Activated CD8-positive, alpha-beta memory T cell treated with anti-CD3 and anti-CD28 coated beads for 4 hours (primary cell): Measurements from ENCODE around the gene COQ9.
"Not testable (repeated sequence)": the region's sequence is repeated elsewhere in the genome, so short reads cannot be mapped to it uniquely, and the experiment has no call there.

Experiments used
- DNase-seq, 2 donors: peaks; one replicate each; pipeline ENCODE4 v3.0.0-alpha.2; 2020; ENCODE audit warnings: low read depth in 2 of 2

COQ9 gene, protein sequence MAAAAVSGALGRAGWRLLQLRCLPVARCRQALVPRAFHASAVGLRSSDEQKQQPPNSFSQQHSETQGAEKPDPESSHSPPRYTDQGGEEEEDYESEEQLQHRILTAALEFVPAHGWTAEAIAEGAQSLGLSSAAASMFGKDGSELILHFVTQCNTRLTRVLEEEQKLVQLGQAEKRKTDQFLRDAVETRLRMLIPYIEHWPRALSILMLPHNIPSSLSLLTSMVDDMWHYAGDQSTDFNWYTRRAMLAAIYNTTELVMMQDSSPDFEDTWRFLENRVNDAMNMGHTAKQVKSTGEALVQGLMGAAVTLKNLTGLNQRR

DNA sequence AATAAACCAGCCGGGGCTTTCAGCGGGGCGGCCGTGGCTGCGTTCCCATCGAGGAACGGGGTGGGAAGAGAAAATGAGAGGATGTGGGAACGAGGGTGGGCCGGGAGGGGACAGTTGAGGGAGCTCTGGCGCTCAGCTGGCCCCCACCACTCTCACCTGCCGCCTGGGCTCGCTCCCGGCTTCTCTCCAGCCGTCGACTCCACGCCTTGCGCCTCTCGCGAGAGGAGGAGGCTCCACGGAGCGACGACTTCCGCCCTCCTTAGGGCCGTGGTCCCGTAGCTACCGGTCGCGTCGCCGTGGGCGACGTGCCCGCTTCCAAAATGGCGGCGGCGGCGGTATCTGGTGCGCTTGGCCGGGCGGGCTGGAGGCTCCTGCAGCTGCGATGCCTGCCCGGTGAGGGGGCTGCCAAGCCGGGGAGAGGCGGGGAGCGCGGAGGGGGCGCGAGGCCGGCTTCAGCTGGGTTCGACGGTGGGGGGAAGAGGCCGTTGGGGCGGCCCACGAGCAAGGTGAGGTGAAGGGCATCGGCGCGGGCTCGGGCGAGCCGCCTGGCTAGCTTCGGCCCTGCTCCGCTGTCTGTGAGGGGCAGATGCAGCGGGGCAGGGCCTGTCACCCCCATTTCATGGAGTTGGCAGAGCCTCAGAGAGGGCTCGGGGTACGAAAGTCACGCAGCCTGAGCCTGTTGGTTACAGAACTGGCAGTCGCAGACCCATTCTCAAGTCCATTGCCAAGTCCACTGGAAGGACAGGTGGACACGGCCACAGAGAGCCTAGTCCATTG lies at the start of gene COQ9, which contains the start of gene CIAPIN1:
COQ9 (plus strand) TSS at position 294 of the 777 bp plus-strand sequence; CDS start at position 321, 27 bp downstream.
CIAPIN1 (minus strand) TSS at position 200 of the 777 bp plus-strand sequence. CDS start 6,457 bp downstream, outside the sequence.
- DNase-seq = peak; percentile 82 to 84

DNA sequence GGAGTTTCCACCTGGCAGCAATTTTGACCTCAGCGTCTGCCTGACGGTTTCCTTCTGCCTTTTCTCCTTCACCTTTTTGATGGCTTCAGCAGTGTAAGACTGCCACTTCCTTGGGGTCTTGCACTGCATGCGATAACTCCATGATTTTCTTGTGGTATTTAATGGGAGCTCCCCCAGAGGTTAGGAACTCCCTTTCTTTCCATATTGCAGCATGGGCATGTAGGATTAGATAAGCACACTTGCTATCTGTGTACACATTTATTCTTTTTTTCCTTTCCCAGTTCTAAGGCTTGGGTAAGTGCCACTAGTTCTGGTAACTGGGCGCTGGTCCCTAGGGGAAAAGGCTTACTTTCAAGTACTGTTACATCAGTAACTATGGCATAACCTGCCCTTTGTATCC lies 49.8 kb upstream of the COQ9 start:
- not testable (repeated sequence) for DNase-seq

DNA sequence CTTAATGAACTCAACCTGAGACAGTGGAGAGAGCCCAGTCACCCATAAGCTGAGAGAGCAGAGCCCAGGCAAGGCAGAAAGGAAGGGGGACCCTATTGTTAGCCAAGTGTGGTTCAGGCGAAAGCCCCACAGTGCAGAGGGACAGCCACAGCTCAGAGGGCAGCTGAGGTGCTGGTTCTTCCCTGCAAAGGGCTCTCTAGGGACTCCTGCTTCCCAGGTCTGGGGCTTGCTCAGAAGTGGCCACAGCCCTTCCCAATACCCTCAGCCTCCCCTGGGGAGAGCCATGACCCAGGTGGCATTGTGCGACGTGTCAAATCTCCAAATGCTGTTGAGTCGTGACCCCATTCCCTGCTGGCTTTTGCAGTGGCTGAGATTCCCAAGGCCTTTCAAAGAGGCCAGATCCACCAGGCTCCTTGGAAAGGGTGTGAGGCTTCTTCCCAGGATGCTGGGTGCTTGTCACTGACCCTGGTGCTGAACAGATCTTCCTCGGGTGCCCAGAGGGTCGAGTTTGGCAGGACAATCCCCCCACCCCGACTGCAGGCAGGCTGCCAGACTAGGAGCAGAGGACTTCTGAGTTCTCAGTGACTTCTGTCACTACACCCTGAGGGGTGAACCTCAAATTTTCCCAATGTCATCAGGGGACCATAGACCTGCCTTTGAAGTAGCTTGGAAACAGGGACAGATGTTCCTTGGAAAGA lies 45.2 kb upstream of the COQ9 start:
- no peak for DNase-seq

DNA sequence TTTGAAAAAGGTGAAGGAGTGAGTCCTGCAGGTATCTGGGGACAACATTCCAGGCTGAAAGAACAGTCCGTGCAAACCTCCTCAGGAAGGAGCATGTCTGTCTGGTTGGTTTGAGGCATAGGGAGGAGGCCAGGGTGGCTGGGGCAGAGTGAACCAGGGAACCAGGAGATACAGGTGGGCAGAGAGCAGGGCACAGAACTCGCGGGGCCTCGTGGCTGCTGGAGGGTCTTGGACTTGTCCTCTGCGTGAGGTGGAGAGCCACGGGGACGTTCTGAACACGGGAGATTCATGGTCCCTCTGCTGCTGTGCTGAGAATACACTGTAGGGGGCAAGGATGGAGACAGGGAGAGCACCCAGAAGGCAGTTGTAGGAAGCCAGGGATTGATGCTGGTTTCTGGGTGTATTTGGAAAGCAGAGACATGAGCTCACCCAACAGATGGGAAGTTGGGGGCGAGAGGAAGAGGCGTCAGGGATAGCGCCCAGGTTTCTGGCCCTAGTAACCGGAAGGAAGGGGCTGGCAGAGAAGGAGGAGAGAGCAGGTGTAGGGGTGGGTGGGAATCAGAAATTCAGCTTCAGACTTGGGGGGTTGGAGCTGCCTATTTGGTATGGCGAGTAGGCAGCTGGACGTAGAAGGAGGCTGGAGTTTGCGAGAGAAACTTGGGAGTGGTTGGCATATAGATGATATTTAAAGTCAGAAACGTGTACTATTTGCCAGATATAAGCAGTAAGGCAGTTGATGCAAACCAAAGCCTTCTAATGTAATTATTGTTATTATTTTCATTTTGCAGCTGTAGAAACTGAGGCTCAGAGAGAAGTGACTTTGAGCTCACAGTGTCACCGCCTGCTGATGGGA lies 43.1 kb upstream of the COQ9 start, which contains the start of gene CCL17:
CCL17 (plus strand) TSS at position 803 of the 853 bp plus-strand sequence. CDS start 9,166 bp downstream, outside the sequence.
- DNase-seq = no peak

DNA sequence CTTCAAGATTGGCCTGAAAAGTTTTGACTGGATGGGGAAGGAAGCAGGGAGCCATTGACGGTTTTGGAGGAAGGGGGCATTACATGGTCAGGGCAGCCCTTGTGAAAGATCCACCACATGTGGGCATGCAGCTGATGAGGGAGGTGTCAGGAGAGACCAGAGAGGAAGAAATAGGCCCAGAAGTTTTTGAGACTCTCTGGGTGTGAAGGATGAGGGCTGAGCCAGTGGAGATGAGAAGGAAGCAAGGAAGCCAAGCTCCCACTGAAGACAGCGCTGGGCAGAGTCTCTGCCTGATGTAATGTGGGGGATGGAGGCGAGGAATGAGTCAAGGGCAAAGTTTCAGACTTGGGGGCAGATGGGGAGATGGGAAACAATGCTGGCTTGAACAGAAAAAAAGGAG lies 42.2 kb upstream of the COQ9 start:
- no peak for DNase-seq

DNA sequence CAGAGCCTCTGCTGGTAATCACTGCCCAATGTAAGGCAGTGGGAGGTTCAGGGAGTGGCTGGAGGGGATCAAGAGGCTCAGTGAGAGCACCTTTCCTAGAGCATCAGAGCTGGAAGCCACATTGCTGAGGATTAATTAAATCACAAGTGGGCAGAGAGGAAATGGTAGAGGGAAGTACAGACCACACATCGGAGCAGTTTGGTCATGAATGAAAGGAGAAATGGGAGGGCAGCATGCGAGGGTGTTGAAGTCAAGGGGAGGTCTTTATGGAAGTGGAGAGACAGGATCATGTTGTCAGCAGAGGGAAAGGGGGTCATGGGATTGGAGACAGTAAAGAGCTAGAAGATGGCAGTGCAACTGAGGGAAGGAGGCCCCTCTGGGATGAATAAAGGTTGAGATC lies 40.4 kb upstream of the COQ9 start:
- DNase-seq = no peak

DNA sequence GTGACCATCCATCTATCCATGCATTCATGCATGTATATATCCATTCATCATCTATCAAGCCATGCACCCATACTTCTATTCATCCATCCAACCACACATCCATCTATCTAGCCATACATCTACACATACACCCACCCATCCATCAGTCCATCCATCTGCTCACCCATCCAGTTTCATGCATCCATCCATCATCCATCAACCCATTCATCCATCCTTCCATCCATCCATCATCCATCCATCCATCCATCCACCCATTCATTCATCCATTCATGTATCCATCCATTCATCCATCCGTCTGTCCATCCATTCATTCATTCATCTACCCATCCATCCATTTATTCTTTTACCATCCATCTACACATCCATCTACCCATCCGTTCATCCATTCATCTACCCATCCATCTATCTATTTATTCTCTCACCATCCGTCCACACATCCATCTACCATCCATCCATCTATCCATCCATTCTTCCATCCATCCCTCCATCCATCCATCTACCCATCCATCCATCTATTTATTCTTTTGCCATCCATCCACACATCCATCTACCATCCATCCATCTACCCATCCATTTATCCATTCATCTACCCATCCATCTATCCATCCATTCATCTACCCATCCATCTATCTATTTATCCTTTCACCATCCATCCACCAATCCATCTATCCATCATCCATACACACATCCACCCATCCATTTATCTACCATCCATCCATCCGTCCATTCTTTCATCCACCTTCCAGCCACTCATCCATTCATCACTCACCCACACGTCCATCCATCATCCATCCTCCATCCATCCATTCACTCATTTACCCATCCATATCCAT lies 39.5 kb upstream of the COQ9 start:
- DNase-seq = no peak

DNA sequence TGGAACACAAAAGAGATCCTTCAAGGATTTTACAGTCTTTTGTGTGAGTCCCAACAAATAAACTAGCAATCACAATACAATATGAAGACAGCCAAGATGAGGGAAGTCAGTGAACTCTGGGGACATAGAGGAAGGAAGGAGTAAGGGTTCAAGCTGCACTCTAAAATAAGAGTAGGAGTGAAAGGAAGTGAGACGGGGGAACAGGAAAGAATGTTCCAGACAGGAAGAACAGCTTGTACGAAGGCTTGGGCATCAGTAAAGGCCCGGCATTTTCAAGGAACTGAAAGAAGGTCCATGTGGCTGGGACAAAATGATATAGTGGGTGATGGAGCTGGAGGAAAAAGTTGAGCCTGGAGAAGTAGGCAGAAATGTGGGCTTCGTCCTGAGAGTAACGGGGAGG lies 38.2 kb upstream of the COQ9 start:
- no peak for DNase-seq

DNA sequence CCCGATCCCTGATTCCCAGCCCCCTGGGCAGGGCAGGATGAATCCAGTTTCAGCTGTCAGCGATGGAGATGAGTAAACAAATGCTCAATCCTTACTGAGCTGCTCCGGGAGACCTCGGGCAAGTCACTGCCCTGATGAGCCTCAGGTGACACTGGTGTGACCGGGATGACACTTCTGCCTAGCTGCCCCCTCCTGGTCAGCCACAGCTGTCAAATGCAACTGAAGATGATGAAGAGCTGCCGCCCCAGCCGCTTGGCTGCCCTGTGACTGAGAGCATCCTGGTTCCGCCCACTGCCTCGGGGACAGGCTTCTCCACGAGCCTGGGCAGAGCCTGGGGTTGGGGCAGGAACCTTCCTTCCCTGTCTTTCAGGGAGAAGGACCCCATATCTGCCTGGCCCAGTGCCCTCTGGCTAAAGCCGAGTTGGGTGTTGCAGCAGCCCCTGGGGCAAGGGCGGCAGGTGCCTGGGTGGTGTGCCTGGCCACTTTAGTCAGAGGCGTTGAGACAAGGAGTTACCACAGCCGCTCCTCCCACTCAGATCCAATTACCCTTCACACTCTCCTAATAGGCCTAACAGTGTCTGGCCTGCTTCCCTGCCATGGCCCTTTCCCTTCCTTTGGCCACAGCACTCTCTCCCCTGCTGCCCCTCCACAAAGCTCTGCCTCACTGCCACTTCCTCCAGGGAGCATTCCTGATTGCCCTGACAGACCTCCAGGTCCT lies 37.2 kb upstream of the COQ9 start:
- no peak for DNase-seq

DNA sequence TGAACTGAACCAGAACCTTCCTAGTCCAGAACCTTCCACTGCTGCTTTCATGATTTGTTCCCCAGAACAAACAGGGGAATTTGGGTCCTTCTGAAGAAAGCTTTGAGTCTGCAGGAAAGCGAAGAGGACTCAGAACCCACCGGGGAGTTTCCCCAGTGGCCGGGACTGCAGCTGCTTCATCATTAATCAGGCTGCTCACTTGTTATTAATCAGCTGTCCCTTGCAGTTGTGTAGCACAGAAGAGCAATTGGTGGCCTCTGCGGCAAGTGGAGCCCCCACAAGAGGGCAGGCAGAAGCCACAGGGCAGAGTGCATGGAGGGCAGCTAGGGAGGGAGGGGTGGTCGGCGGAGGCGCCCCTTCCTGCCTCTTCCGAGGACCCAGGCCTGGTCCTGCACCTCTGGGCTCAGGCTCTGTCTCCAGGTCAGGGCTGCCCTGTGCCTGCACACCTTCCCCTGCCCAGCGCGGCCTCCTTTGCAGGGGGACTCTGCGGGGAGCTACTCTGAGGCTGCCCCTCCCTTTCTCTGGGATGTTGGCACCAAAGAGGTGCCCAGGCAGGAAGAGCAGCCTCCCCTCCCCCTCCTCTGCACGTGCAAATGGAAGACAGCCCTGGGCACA lies 35.8 kb upstream of the COQ9 start:
- no peak for DNase-seq

DNA sequence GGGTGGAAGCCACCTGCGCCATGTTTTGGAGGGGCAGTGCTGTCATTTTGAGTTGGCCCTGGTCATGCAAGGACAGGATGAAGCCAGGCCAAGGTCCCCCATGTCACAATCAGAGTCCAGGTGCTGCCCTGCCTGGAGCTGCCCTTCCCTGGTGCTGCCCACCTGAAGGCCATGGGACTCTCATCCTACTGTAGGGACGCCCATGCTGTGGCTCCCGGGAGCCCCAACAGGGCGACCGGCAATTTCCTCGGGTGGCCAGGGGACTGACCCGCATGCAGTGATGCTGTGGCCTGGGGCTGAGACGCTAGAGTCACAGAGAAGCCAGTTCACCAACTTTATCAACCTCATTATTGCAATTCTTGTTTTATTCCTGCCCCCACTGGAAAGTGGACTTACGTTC lies 34.7 kb upstream of the COQ9 start:
- no peak for DNase-seq

DNA sequence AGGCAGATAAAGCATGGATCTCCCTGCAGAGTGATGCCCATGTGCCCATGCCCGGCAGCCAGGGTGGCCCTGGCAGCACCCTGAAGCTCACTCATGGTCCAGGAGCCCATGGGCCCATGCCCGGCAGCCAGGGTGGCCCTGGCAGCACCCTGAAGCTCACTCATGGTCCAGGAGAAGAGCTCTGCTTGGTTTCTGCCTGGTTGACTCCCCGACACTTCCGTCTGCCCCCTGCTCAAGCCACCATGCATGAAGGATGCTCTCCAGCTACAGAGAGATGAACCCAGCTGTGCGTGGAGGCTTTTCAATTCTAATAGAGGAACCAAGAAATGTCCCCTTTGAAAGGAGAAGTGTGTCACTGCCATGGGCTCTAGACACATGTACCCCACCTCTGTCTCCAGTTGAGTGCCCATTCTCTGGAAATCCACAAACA lies 34.0 kb upstream of the COQ9 start:
- no peak for DNase-seq

DNA sequence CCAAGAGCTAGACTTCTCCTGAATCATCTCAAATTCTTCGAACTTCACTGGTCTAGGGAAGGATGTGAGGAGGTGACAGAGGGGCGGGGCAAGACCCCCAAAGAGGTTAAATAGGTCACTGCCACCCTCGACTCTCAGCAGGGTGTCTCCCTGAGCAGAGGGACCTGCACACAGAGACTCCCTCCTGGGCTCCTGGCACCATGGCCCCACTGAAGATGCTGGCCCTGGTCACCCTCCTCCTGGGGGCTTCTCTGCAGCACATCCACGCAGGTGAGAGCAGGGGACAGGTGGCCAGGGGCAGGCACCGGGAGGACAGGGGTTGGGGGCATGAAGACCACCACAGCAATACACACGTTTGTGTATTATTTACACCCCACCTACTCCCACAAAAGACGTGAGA lies 33.5 kb upstream of the COQ9 start:
- DNase-seq = no peak

DNA sequence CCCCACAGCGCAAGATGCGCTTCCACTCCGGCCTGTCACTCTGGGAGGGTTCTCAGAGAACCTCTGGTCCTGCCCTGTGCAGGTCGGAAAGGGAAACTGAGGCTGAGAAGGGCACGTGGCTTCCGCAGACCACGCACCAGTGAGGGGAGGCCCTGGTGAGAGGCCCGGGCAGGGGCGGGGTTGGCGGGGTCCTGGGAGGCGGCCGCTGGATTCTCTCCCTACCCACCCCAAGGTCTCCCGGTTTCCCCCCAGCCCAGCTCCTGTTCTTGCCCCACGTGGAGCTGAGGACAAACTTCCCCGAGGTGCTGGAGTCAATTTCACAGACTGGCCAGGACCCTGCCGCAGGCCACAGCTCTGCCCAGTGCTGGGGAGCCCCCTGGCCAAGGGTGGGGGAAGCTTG lies 31.2 kb upstream of the COQ9 start:
- no peak for DNase-seq

DNA sequence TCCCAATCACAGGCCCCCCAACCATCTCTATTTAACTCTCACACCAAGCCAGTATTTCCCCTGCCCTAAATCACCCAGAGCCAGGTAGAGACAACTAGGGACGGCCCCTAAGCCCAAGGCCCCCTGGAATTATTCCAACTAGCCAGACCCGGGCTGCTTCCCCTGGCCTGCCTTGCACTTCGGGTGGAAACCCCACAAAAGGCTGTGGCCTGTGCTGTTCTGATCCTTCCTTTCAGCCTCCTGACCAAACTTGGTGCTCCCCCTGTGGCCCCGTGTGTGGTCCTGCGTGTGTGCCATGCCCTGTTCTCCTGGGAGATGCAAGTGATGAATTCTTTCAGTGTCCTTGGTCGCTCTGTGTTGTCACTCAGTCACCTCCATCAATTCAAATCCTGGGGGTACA lies 27.8 kb upstream of the COQ9 start:
- no peak for DNase-seq

DNA sequence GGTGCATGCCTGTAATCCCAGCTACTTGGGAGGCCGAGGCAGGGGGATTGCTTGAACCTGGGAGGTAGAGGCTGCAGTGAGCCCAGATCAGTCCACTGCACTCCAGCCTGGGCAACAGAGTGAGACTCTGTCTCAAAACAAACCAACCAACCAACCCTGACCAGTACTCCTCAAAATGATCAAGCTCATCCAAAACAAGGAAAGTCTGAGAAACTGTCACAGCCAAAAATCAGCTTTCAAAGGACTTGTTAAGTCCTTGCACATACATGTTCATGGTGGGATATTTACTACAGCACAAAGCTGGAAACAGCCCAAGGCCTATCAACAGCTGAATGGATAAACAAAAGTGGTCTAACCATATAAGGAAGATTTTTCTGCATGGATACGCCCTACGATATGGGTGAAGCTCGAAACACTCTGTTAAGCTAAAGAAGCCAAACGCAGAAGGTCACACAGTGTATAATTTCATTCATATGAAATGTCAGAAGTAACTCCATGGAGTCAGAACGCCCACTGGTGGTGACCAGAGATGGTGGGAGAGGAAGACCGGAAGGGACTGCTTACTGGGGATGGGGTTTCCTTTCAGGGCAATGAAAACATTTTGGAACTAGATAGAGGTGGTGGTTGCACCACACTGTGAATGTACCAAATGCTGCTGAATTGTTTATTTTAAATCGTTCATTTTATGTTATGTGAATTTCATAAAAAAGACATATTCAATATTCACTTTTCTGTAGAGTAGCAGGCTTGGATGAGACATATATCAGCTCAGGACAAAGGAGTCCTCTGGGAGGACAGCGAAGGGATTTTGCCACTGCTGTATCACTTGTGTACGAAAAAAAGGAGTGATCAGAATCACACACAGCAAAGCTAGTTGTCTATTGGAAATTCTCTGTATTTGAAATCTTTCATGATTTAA lies 25.0 kb upstream of the COQ9 start:
- DNase-seq = no peak

DNA sequence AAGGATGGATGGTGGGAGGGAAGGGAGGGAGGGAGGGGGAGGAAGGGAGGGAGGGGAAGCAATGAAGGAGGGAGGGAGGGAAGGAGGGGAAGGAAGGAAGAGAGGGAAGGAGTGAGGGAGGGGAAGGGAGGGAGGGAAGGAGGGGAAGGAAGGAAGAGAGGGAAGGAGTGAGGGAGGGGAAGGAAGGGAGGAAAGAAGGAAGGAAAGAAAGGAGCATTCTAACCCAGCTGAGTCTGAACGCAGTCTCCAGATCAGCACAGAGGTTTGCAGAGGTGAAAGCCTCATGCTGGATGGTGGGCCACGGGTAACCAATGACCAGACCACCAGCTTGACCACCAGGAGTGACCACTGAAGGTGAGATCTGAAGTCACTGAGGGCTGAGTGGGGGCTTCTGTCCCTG lies 24.1 kb upstream of the COQ9 start:
- DNase-seq = no peak

DNA sequence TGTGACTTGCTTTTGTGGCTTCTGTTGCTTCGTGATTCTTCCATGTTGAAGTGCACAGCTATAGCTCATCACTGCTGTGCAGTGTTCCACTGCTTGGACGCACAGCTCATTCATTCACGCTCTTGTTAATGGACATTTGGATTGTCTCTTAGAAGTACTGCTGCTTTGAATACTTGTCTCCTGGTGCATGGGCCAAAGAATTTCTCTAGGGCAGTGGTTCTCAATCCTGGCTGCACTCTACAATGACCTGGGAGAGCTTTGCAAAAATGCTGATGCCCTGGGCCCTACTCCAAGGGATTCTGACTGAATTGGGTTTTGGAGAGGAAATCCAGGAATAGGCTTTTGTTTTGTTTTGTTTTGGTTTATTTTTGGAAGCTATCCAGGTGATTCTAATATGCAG lies 22.7 kb upstream of the COQ9 start:
- DNase-seq = no peak
